IMR-90 (cell line): Measurements from ENCODE around the gene COL3A1. TPM values are rescaled to one million over a fixed set of nuclear protein-coding genes. Genes with fewer than 3 reads are reported as not detected.

Experiments
- ATAC-seq: fragments of 200-7000 bp; cut with Tn5 transposase; 2 replicates; pipeline ENCODE4 v1.9.1; 2020; ENCODE audit warnings: low read depth, mild to moderate bottlenecking, moderate library complexity
- BruUV-seq: library from RNA; stranded (reverse); fragments of 400-500 nt; replicated peaks from 2 replicates; lab custom pipeline; 2021; lab: Mats Ljungman, UMichigan
- CTCF ChIA-PET: fragments of 300-600 bp; formaldehyde crosslinking; extraction: SDS; loops from one replicate; lab custom pipeline; 2021; ENCODE audit warnings: antibody characterized with exemption; lab: Yijun Ruan, JAX
- POLR2A ChIA-PET: fragments of 300-600 bp; sonication (Branson Sonifier 250); formaldehyde crosslinking; loops from one replicate; lab custom pipeline; 2022; ENCODE audit warnings: antibody characterized with exemption; ENCODE audit not compliant: unreplicated experiment; lab: Charles Lee
- DNase-seq: peaks from one replicate; pipeline ENCODE4 v3.0.0; 2013
- H2AFZ ChIP-seq: replicated peaks from 2 replicates; pipeline ENCODE3; 2013; ENCODE audit warnings: low read length, mild to moderate bottlenecking; ENCODE audit not compliant: poor library complexity
- H2AK5ac ChIP-seq: 2 replicates; pipeline ENCODE4 v1.6.1; 2013; ENCODE audit warnings: low read depth, low read length, inconsistent platforms
- H2AK9ac ChIP-seq: replicated peaks from 2 replicates; pipeline ENCODE3; 2013; ENCODE audit warnings: mild to moderate bottlenecking, low read depth, low read length, moderate library complexity; ENCODE audit not compliant: poor library complexity
- H2BK120ac ChIP-seq: 2 replicates; pipeline ENCODE4 v1.6.1; 2013; ENCODE audit warnings: low read depth, low read length, inconsistent platforms
- H2BK15ac ChIP-seq: 3 replicates; pipeline ENCODE4 v1.6.1; 2013; ENCODE audit warnings: low read depth, low read length, inconsistent platforms
- H2BK20ac ChIP-seq: 2 replicates; pipeline ENCODE4 v1.6.1; 2013; ENCODE audit warnings: low read depth, mild to moderate bottlenecking, inconsistent platforms, low read length, moderate library complexity
- H2BK5ac ChIP-seq: 2 replicates; pipeline ENCODE4 v1.6.1; 2013; ENCODE audit warnings: mild to moderate bottlenecking, low read depth, low read length, inconsistent platforms; ENCODE audit not compliant: poor library complexity, severe bottlenecking
- H3K14ac ChIP-seq: replicated peaks from 2 replicates; pipeline ENCODE4 v1.6.1; 2013; ENCODE audit warnings: low read depth, low read length, inconsistent platforms
- H3K18ac ChIP-seq: 2 replicates; pipeline ENCODE4 v1.6.1; 2013; ENCODE audit warnings: low read depth, low read length, control low read depth
- H3K23ac ChIP-seq: 2 replicates; pipeline ENCODE4 v1.6.1; 2013; ENCODE audit warnings: low read depth, low read length, inconsistent platforms
- H3K27ac ChIP-seq: 2 replicates; pipeline ENCODE4 v1.5.1; 2013; ENCODE audit warnings: mild to moderate bottlenecking, control low read depth, low read length; ENCODE audit not compliant: insufficient read depth
- H3K27me3 ChIP-seq: 2 replicates; pipeline ENCODE4 v1.6.1; 2013; ENCODE audit warnings: low read length; ENCODE audit not compliant: control insufficient read depth, insufficient read depth
- H3K36me3 ChIP-seq: 2 replicates; pipeline ENCODE4 v1.6.1; 2013; ENCODE audit warnings: low read length, mixed read lengths; ENCODE audit not compliant: control insufficient read depth, insufficient read depth
- H3K4ac ChIP-seq: 2 replicates; pipeline ENCODE4 v1.6.1; 2013; ENCODE audit warnings: low read depth, low read length, inconsistent platforms
- H3K4me1 ChIP-seq: 2 replicates; pipeline ENCODE4 v1.6.1; 2013; ENCODE audit warnings: low read length, mixed read lengths; ENCODE audit not compliant: control insufficient read depth, insufficient read depth
- H3K4me2 ChIP-seq: 2 replicates; pipeline ENCODE4 v1.6.1; 2013; ENCODE audit warnings: low read depth, mild to moderate bottlenecking, control low read depth, low read length, moderate library complexity
- H3K4me3 ChIP-seq: 2 replicates; pipeline ENCODE4 v1.5.1; 2013; ENCODE audit warnings: low read depth, mild to moderate bottlenecking, control low read depth, low read length, moderate library complexity; ENCODE audit not compliant: insufficient read depth
- H3K56ac ChIP-seq: 2 replicates; pipeline ENCODE4 v1.6.1; 2013; ENCODE audit warnings: low read length, inconsistent platforms; ENCODE audit not compliant: insufficient read depth; ENCODE audit errors: extremely low read depth
- H3K79me1 ChIP-seq, 2 experiments: 2 replicates each; pipeline ENCODE4 v1.6.1; 2013; ENCODE audit warnings: low read length in 2 of 2, inconsistent platforms in 1 of 2, low read depth in 1 of 2
- H3K9ac ChIP-seq: 2 replicates; pipeline ENCODE4 v1.6.1; 2013; ENCODE audit warnings: low read depth, low read length, control low read depth
- H3K9me1 ChIP-seq: 2 replicates; pipeline ENCODE4 v1.6.1; 2013; ENCODE audit warnings: low read length, inconsistent platforms; ENCODE audit not compliant: insufficient read depth
- H3K9me3 ChIP-seq: 2 replicates; pipeline ENCODE4 v1.6.1; 2013; ENCODE audit warnings: low read length; ENCODE audit not compliant: control insufficient read depth, insufficient read depth
- H4K20me1 ChIP-seq: 2 replicates; pipeline ENCODE4 v1.6.1; 2013; ENCODE audit warnings: low read length, inconsistent platforms; ENCODE audit not compliant: insufficient read depth
- H4K5ac ChIP-seq: 2 replicates; pipeline ENCODE4 v1.6.1; 2013; ENCODE audit warnings: mild to moderate bottlenecking, low read depth, low read length, control low read depth
- H4K8ac ChIP-seq, 2 experiments: 2 replicates each; pipeline ENCODE4 v1.6.1; 2013; ENCODE audit warnings: low read depth in 2 of 2, low read length in 2 of 2, control low read depth in 1 of 2, inconsistent platforms in 1 of 2
- H4K91ac ChIP-seq: 2 replicates; pipeline ENCODE4 v1.6.1; 2013; ENCODE audit warnings: low read depth, low read length, inconsistent platforms; ENCODE audit not compliant: insufficient read depth
- CTCF ChIP-seq: conservative IDR thresholded peaks from 2 replicates; pipeline ENCODE4 v1.5.1; 2012; ENCODE audit warnings: mild to moderate bottlenecking, low read depth, low read length, improper control_type of control experiment
- MAFK ChIP-seq: IDR thresholded peaks from 2 replicates; pipeline ENCODE4 v1.6.1; 2012; ENCODE audit warnings: low read depth, low read length, improper control_type of control experiment
- POLR2A ChIP-seq: IDR thresholded peaks from 2 replicates; pipeline ENCODE4 v1.6.1; 2012; ENCODE audit warnings: mild to moderate bottlenecking, low read depth, low read length
- RCOR1 ChIP-seq: IDR thresholded peaks from 2 replicates; pipeline ENCODE4 v1.6.1; 2012; ENCODE audit warnings: mild to moderate bottlenecking, low read length, improper control_type of control experiment; ENCODE audit not compliant: insufficient replicate concordance
- SMC3 ChIP-seq: fragments of 150-350 bp; IDR thresholded peaks from 2 replicates; pipeline ENCODE4 v1.6.1; 2016; ENCODE audit warnings: low read depth, mild to moderate bottlenecking, antibody characterized with exemption, low read length, moderate library complexity
- WGBS, 2 experiments: methylation state at CpG; one replicate each; pipeline versions ENCODE4 v1.1.5 to v1.1.7; 2013; ENCODE audit warnings: missing lambda C conversion rate in 2 of 2; ENCODE audit not compliant: insufficient read length in 1 of 2; ENCODE audit errors: extremely low coverage in 2 of 2; 5-methylcytosine and 5-hydroxymethylcytosine counted together
- dilution Hi-C: fragments of 300-500 bp; cut with HindIII; formaldehyde crosslinking; loops from one replicate; pipeline ENCODE4 v1.14.3; 2018; ENCODE audit warnings: low sequenced_read_pairs; ENCODE audit not compliant: unreplicated experiment
- in situ Hi-C: fragments of 300-500 bp; cut with MboI; formaldehyde crosslinking; loops from 3 replicates; pipeline ENCODE4 v1.14.3; 2019; ENCODE audit warnings: low sequenced_read_pairs, inconsistent platforms, mixed read lengths
- intact Hi-C: fragments of 100-400 bp; cut with micrococcal nuclease; formaldehyde crosslinking; loops from 2 replicates; pipeline ENCODE4 v1.10.0; 2022
- polyA plus RNA-seq, 3 experiments: library from polyadenylated mRNA; depleted of rRNA; stranded (reverse); fragments of >200 nt; gene quantifications; 2 replicates each; pipeline ENCODE4 v1.2.3, GENCODE V29; 2012; ENCODE audit warnings: low replicate concordance in 1 of 3
- total RNA-seq: library from RNA; depleted of rRNA; stranded (reverse); fragments of >200 nt; gene quantifications from 2 replicates; pipeline ENCODE4 v1.2.3, GENCODE V29; 2012

The COL3A1 gene
- total and polyA plus RNA-seq, 2 of the 4 experiments (the other 2 are of a cell fraction), result 402 to 408 TPM

GRCh38 chr2:189056200-189057106 lies 82.3 kb downstream of the COL3A1 start (continued):
- TF ChIP-seq RCOR1 (no peak), SMC3 (no peak), POLR2A (no peak)

- Histone ChIP-seq H3K4me3 (no peak overlapping the region), H2BK120ac (peak overlapping the region; percentile 68), H3K9me1 (peaks cover 7% of the 10 kb centered on the region; the same call in 1 of the 2 replicates), H4K91ac (peak overlapping the region; percentile 59; the same call in 1 of the 2 replicates), H2BK20ac (peak overlapping the region; percentile 57; the same call in 1 of the 2 replicates), H3K4ac (no peak overlapping the region), H3K14ac (0 out of 2 replicates have a peak overlapping the region, but pooled peaks have one; percentile 74), H3K4me2 (no peak overlapping the region), H2AK5ac (no peak overlapping the region), H3K23ac (no peak overlapping the region), H3K9ac (no peak overlapping the region), H4K5ac (peak overlapping the region; percentile 61), H3K56ac (no peak overlapping the region), H3K18ac (peak overlapping the region; percentile 36; the same call in 1 of the 2 replicates), H3K4me1 (peaks cover 2% of the 10 kb centered on the region; the same call in 1 of the 2 replicates), H2AFZ (no peak overlapping the region), H2AK9ac (no peak overlapping the region), H3K9me3 (no peaks in the 10 kb centered on the region), H4K20me1 (no peaks in the 10 kb centered on the region), H3K27me3 (no peaks in the 10 kb centered on the region), H2BK5ac (peak overlapping the region; percentile 79), H4K8ac (peak overlapping the region in 1 of 2 experiments; percentile 49; a peak in 1 of 4 replicates), H3K36me3 (peaks cover 42% of the 10 kb centered on the region), H3K79me1 (peaks cover 21 to 35% of the 10 kb centered on the region in 2 experiments), H3K27ac (peak overlapping the region; percentile 81), H2BK15ac (no peak overlapping the region)
- ChIA-PET CTCF (no interaction called here), POLR2A (no interaction called here)
- intact Hi-C loops (no loop called here), in situ Hi-C loops (no loop called here), dilution Hi-C loops (no loop called here)
- no TSS peak for BruUV-seq
- DNase-seq (no peak), ATAC-seq (no peak)
- TF ChIP-seq MAFK (peak; percentile 55), CTCF (no peak)
- no CpG with 5 or more reads among the region's 2 CpGs for WGBS, 2 experiments
Observed at GRCh38 chr2:189057316-189057715, 83.1 kb downstream of the COL3A1 start.
